T-helper 1 cell (primary cell): ENCODE data around the gene HTT-AS.
"Not testable (repeated sequence)": the region's sequence is repeated elsewhere in the genome, so short reads cannot be mapped to it uniquely, and the experiment has no call there.

Experiments
- DNase-seq, 5 donors: peaks; one replicate each; pipeline ENCODE4 v3.0.0-alpha.2; 2012 to 2020
- total RNA-seq, 4 donors: gene quantifications; one replicate each; lab custom pipeline; 2026; lab: John Stamatoyannopoulos, UW

Gene HTT-AS
- 0 to 0.12 (median 0.04) reads per million in 4 donors for total RNA-seq

DNA sequence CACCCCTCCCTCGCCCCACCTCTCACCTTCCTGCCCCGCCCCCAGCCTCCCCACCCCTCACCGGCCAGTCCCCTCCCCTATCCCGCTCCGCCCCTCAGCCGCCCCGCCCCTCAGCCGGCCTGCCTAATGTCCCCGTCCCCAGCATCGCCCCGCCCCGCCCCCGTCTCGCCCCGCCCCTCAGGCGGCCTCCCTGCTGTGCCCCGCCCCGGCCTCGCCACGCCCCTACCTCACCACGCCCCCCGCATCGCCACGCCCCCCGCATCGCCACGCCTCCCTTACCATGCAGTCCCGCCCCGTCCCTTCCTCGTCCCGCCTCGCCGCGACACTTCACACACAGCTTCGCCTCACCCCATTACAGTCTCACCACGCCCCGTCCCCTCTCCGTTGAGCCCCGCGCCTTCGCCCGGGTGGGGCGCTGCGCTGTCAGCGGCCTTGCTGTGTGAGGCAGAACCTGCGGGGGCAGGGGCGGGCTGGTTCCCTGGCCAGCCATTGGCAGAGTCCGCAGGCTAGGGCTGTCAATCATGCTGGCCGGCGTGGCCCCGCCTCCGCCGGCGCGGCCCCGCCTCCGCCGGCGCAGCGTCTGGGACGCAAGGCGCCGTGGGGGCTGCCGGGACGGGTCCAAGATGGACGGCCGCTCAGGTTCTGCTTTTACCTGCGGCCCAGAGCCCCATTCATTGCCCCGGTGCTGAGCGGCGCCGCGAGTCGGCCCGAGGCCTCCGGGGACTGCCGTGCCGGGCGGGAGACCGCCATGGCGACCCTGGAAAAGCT is at the start of gene HTT-AS, which contains the start of gene HTT:
Gene HTT-AS, minus strand, starts transcription at position 461 of the 768 bp plus-strand sequence.
Gene HTT, plus strand, starts transcription at position 604 of the 768 bp plus-strand sequence. Its CDS starts 145 bp downstream, at position 749.
- DNase-seq = peak; percentile 91 to 97 (median 96)

DNA sequence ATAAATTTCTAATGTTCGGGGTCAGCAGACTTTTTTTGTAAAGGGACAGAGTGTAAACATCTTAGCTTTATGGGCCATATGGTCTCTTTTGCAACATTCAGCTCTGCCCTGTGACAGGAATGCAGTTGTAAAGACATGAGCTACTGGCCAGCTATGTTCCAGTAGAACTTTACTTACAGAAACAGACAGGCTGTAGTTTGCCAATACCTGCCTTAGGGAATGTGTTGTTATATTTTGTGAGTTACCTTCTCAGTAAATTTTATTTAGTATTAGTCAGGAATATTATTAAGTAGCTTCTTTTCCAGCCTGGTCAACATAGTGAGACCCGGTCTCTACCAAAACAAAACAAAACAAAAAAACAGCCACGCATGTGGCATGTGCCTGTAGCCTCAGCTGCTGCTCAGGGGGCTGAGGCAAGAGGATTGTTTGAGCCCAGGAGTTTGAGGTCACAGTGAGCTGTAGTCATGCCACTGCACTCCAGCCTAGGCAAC is 48.9 kb upstream of the HTT-AS start:
- DNase-seq = no peak

- no peak for DNase-seq
These were observed 47.8 kb upstream of the HTT-AS start for GRCh38 chr4:3122081-3122563.

DNA sequence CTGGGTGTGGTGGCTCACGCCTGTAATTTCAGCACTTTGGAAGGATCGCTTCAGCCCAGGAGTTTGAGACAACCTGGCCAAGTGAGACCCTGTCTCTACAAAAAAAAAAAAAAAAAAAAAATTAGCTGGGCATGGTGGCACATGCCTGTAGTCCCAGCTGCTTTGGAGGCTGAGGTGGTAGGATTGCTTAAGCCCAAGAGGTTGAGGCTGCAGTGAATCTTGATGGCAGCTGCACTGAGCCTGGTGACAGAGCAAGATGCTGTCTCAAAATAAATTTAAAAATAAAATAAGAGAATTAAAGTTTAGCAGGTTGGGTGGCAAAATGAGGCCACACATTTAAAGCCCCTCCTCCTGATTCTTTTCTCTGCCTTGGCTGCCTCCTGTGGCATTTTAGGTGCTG is 47.3 kb upstream of the HTT-AS start:
- DNase-seq = no peak

DNA sequence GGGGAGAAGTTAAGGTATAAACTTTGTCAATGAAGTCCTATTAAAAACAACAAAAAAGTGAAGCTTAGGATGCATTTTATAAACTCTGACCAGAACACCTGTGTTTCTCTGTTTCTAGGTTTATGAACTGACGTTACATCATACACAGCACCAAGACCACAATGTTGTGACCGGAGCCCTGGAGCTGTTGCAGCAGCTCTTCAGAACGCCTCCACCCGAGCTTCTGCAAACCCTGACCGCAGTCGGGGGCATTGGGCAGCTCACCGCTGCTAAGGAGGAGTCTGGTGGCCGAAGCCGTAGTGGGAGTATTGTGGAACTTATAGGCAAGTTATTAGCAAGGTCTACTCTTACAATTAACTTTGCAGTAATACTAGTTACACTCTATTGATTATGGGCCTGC is 46.8 kb upstream of the HTT-AS start:
- DNase-seq = no peak

GRCh38 chr4:3119464-3119863 is 45.1 kb upstream of the HTT-AS start:
- DNase-seq = no peak

DNA sequence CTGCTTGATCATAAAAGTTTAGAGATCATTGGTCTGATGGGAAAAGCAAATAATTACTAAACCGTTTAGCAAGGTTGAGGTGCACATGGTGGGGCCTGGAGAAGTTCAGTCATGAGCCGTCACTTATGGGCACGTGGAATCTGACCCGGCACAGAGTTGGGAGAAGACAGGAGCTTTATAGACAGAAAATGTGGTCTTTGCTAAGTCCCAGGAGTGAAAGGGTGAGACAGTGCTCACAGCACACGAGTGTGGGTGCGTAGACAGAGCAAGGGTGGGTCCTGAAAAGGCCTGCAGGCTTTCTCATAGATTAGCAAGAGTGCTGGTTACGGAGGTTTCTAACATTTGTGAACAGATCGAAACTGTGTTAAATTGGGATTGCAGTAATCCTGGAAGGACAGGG is 44.0 kb upstream of the HTT-AS start:
- no peak for DNase-seq

DNA sequence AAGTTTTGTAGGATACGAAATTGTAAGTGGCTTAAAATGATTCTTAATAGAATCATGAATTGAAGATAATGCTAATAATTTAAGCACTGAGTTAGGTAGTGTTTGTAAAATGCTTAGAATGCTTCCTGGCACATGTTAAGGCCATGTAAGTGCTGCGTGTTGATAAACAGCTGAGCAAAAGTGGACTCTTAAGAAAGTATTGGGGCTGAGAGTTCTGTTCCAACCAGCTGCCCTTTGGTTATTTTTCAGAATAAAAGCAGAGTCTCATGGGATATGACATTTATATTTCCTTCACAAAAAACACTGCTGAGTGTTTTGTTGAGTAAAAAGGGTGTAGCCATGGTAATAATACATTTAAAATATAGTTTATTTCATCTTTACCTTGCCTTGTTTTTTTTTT is 42.6 kb upstream of the HTT-AS start:
- DNase-seq = no peak

DNA sequence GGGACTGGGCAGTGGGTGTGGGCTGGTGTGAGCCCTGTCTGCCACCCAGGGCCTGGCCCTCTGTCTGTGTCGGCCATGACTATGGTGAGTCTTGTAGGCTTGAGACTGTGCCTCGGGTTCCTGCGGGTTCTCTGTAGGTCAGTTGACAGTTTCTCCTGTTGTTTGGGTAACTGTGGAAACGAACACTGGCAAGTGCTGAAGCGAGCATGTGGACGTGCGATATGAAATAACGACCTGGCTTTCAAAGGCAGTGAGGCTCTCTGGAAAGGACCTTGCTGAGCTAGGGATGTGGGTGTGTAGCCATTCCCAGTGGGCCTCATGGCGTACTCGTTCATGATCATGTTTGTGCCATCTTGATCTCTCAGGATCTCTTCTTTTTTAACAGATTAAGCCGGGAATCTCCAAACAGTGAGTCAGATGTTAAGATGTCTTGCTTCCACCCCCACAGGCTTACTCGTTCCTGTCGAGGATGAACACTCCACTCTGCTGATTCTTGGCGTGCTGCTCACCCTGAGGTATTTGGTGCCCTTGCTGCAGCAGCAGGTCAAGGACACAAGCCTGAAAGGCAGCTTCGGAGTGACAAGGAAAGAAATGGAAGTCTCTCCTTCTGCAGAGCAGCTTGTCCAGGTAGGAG is 41.4 kb upstream of the HTT-AS start:
- DNase-seq = no peak

- DNase-seq = no peak
These were observed 40.0 kb upstream of the HTT-AS start for GRCh38 chr4:3114377-3114776.

DNA sequence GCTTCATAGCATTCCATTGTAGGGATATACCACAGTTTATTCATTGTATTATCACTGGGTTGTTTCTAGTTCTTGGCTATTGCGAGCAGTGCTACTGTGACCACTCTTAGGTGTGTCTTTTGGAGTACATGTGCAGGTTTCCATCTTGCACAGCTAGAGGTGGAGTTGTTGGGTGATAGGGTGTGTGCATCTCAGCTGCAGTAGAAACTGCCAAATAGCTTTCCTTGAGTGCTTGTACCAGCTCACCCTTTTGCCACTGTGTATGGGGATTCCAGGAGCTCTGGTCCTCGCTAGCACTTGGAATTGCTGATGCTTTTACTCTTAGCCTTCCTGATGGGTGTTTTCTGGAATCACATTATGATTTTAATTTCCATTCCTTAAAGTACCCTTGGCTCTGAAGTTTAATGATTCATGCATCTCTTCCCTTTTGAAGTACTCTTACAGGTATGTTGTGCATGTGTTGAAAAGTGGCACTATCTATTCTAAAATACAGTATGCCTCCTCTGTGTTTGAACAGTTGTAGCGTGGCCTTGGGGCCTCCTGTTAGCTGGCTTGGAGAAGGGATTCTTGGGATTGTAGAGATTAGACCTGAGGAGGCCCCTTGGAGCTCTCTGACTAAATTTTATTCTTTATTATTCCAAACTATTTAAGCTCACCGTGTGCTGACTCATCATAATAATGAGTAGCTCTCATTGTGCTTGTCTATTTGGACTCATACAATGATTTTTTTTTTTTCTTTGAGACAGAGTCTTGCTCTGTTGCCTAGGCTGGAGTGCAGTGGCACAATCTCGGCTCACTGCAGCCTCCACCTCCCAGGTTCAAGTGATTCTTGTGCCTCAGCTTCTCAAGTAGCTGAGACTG is 38.5 kb upstream of the HTT-AS start:
- no peak for DNase-seq

DNA sequence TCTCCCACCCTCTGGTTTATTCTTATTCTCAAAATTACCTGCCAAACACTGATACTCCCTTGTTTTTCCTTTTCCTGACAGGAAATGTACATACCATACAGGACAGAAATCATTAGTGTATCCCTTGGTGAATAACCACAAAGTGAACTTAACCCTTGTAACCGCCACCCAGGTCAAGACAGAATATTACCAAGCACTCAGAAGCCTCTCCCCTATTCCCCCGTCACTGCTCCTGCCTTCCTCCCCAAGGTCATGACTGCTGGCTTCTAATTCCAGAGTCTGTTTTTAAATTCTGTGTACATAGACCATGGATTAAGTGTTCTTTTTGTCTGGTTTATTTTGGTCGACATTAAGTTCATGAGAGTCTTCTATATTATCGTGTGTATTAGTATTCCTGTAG is 37.9 kb upstream of the HTT-AS start:
- DNase-seq = no peak

- no peak for DNase-seq
These were observed 37.1 kb upstream of the HTT-AS start for GRCh38 chr4:3111461-3111860.

- no peak for DNase-seq
These were observed 33.9 kb upstream of the HTT-AS start for GRCh38 chr4:3108211-3108610.

- no peak for DNase-seq
These were observed 33.4 kb upstream of the HTT-AS start for GRCh38 chr4:3107691-3108121.

GRCh38 chr4:3107271-3107670 is 32.9 kb upstream of the HTT-AS start:
- DNase-seq = no peak

DNA sequence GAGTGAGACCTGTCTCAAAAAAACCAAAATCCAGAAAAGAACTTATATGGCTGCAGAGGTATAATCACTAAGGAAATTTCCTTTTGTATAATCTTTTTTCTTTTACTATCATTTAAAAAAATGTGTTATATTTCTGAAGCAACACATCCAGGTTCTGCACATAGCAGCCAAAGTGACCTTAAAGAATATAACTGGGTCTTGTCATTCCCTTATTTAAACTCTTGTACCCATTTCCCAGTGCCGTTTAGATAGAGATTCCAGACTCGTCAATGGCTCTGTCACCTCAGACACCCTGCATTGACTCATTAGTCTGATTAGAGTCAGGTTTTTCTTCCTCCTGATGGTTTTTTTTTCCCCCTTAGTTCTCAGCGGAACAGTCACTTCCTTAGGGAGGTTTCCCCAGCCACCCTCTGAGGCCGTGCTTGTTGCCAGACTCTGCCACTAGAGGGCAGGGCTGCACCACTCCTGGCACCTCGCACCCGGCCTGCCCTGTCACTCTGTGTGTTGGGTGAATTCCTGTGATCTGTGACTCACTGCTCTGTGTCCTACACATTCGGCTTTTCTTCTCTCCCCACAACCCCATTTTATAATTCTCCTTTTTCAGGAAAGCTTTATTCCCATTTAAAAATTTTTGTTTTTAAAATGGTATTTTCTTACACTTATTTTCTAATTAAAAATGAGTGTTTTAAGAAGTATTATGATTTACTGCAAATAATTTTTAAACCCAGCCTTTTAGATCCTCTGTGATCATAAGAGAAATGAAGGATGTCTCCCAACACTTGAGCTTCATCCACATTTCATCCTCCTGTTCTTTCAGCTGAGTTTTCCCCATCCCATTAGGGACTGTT is 32.2 kb upstream of the HTT-AS start:
- peak; percentile 56 to 76 (median 68) for DNase-seq

DNA sequence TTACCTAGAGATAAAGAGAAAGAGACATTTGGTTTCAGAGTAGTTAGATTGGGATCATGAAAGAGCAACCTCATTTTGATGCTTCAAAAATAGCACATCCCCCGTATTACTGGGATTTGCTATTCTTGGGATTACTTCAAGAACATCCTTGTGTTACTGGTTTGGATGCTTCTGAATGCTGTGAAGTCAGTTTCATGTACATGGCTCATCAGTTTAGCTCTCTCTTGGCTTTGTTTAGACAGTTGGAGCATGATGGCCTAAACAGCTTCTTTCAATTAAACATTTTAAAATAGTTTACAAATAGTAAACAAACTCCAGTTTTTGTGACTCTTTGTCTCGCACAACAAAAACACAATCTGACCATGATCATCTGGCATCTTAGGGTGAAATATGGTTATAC is 24.0 kb upstream of the HTT-AS start:
- no peak for DNase-seq

GRCh38 chr4:3096202-3096601 is 21.9 kb upstream of the HTT-AS start:
- DNase-seq = no peak

- DNase-seq = not testable (repeated sequence)
These were observed 20.4 kb upstream of the HTT-AS start for GRCh38 chr4:3094701-3095100.

DNA sequence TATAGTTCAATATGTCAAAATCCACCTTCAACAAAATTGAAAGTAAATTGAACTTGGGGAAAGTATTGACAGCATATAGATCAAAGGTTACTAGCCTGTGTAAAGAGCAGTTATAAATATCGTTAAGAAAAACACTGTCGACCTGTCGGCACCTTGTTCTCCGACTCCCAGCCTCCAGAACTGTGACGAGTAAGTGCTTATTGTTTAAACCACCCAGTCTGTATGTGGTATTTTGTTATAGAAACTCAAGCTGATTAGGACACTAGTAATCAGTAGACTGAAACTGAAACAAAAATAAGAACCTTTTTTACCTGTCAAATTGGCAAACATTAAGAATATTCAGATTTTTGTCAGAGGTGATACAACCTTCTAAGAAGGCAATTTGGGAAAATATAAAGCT is 17.1 kb upstream of the HTT-AS start:
- no peak for DNase-seq
